GM13977 (cell line): ENCODE data around the gene CCDC85A.

Source experiments
- DNase-seq: peaks from one replicate; pipeline ENCODE4 v3.0.0; 2012; ENCODE audit warnings: low spot score
- in situ Hi-C: fragments of 300-500 bp; cut with MboI; formaldehyde crosslinking; loops from one replicate; pipeline ENCODE4 v1.12.0; 2022; ENCODE audit warnings: low sequenced_read_pairs, low pct_unique_long_range_greater_than_20kb, mixed read lengths, inconsistent platforms; ENCODE audit not compliant: unreplicated experiment
- TF ChIP-seq, protein P1 (sequence below): IDR thresholded peaks from 2 replicates; pipeline ENCODE4 v1.5.1; 2012; ENCODE audit warnings: mild to moderate bottlenecking, control low read depth; ENCODE audit not compliant: insufficient read depth; ENCODE audit errors: extremely low read depth, missing control alignments

CCDC85A gene

GRCh38 chr2:56331810-56332209 is 148.0 kb downstream of the CCDC85A start:
- no peak for DNase-seq
- in situ Hi-C loops = no loop called here
- TF ChIP-seq, protein P1, sequence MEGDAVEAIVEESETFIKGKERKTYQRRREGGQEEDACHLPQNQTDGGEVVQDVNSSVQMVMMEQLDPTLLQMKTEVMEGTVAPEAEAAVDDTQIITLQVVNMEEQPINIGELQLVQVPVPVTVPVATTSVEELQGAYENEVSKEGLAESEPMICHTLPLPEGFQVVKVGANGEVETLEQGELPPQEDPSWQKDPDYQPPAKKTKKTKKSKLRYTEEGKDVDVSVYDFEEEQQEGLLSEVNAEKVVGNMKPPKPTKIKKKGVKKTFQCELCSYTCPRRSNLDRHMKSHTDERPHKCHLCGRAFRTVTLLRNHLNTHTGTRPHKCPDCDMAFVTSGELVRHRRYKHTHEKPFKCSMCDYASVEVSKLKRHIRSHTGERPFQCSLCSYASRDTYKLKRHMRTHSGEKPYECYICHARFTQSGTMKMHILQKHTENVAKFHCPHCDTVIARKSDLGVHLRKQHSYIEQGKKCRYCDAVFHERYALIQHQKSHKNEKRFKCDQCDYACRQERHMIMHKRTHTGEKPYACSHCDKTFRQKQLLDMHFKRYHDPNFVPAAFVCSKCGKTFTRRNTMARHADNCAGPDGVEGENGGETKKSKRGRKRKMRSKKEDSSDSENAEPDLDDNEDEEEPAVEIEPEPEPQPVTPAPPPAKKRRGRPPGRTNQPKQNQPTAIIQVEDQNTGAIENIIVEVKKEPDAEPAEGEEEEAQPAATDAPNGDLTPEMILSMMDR = no peak

GRCh38 chr2:56333812-56334485 is 150.2 kb downstream of the CCDC85A start:
- DNase-seq = no peak
- in situ Hi-C loops = no loop called here
- TF ChIP-seq, protein P1 = no peak

DNA sequence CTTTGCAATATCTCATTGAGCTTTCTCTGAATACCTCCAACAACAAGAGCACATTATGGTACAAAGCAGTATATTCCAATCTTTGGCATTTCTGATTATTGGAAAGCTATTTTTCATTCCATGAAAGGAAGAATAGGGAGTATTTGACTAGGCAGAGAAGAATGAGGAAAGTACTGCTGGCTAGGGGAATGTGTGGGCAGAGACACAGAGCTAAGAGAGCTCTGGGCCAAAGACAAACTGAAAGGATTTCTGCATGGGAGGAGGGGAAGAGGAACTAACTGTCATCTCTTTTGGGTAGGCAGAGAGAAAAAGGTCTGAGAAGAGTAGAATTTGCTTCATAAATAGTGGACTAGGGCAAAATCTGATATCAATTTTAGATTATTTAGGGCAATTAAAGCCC is 150.8 kb downstream of the CCDC85A start:
- TF ChIP-seq, protein P1 = no peak
- no peak for DNase-seq
- in situ Hi-C loops = no loop called here

- in situ Hi-C loops = no loop called here
- DNase-seq = no peak
- TF ChIP-seq, protein P1 = no peak
These were observed 151.3 kb downstream of the CCDC85A start for GRCh38 chr2:56335101-56335500.

DNA sequence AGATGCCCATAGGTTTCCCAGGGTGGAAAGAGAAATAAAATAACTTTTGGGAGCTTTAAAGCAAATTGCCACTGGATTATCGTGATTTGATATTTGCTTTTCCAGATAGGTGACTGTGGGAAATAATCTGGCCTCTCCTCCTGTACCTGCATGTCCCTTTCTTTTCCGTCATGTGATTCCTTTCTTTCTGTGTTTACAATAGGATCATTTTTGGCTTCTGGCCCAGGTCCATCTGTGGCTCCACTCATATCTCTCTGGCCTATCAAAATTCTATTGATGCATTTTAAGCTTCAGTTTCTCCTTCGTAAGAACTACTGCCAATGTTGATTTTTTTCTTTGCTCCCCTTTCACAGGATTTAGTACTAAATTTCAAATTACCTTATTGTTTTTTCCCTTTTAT is 153.6 kb downstream of the CCDC85A start:
- DNase-seq = no peak
- in situ Hi-C loops = no loop called here
- TF ChIP-seq, protein P1 = no peak

DNA sequence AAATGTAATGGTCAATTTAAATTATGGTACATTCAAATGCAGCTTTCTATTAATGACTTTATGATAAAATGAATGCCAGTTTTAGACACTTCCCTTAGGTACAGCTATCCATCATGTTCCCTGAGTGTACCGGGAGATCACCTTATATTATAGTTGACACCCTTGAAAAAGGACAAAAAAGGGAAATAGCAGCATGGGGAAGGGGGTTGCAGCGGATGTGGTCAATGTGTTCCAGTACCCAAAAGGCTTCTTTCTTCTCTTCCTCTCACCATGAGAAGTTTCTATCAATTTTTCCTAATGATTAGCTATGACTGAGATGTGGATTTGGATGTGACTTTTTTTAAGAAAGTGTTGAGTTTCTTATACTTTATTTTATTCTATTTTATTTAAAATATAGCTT is 154.4 kb downstream of the CCDC85A start:
- in situ Hi-C loops = no loop called here
- TF ChIP-seq, protein P1 = no peak
- no peak for DNase-seq

GRCh38 chr2:56344771-56345170 is 161.0 kb downstream of the CCDC85A start:
- no peak for DNase-seq
- TF ChIP-seq, protein P1 = no peak
- in situ Hi-C loops = no loop called here
